Uterus (tissue), 4 donors: ENCODE measurements around the gene CSF1. TPM values are rescaled to one million over a fixed set of nuclear protein-coding genes. Genes with fewer than 3 reads are reported as not detected.

Experiments used
- DNase-seq, 2 donors: peaks; one replicate each; pipeline ENCODE4 v3.0.0-alpha.2; 2019 to 2020
- H3K27ac ChIP-seq, 2 donors: fragments of 200-600 bp; sonication (generic); 1 replicate in 1 of 2; 2 replicates in 1 of 2; pipeline ENCODE4 v1.5.1; 2016 to 2018
- H3K27me3 ChIP-seq, 2 donors: fragments of 200-600 bp; sonication (generic); one replicate each; pipeline ENCODE4 v1.5.1; 2018 to 2019; ENCODE audit warnings: control low read depth in 1 of 2
- H3K36me3 ChIP-seq, 2 donors: fragments of 200-600 bp; sonication (generic); one replicate each; pipeline ENCODE4 v1.5.1; 2019; ENCODE audit warnings: control low read depth in 1 of 2
- H3K4me1 ChIP-seq, 2 donors: fragments of 200-600 bp; sonication (generic); one replicate each; pipeline ENCODE4 v1.5.1; 2018 to 2019; ENCODE audit warnings: control low read depth in 1 of 2
- H3K4me3 ChIP-seq, 2 donors: fragments of 200-600 bp; sonication (generic); 1 replicate in 1 of 2; 2 replicates in 1 of 2; pipeline ENCODE4 v1.5.1; 2018 to 2019; ENCODE audit warnings: mild to moderate bottlenecking in 1 of 2
- H3K9me3 ChIP-seq, 2 donors: fragments of 200-600 bp; sonication (generic); one replicate each; pipeline ENCODE4 v1.5.1; 2019; ENCODE audit warnings: control low read depth in 1 of 2
- POLR2A ChIP-seq, 2 donors: fragments of 450-650 bp; IDR thresholded peaks; one replicate each; pipeline ENCODE4 v1.6.1; 2016; ENCODE audit warnings: antibody characterized with exemption in 2 of 2, mild to moderate bottlenecking in 1 of 2, moderate library complexity in 1 of 2
- intact Hi-C: fragments of 100-400 bp; cut with DNase I; formaldehyde crosslinking; loops from one replicate; pipeline ENCODE4 v1.15.1; 2023; ENCODE audit warnings: low total_unique reads
- total RNA-seq, 4 donors: library from RNA; depleted of rRNA in 3 of 4; stranded (reverse); fragments of >200 nt in 3 of 4; gene quantifications; one replicate each; pipeline versions ENCODE4 v1.1.0 to v1.2.4, GENCODE V29; 2014 to 2023
- TF ChIP-seq, protein P1 (sequence below), 4 experiments: fragments of 200-600 bp in 2 of 4; fragments of 450-650 bp in 2 of 4; sonication (generic) in 2 of 4; IDR thresholded peaks; one replicate each; pipeline ENCODE4 v1.5.1; 2016 to 2019; ENCODE audit warnings: antibody characterized with exemption in 4 of 4, mild to moderate bottlenecking in 2 of 4, moderate library complexity in 1 of 4
- donor health status: DM: yes; HTN: yes; CAD: no.

The CSF1 gene
- total RNA-seq, 4 donors from 2014 or later, result 19.8 to 48.2 (median 34.2) TPM

- H3K4me1 ChIP-seq, result peaks cover 4 to 18% of the 10 kb centered on the region in 2 donors
- no peak for DNase-seq
- no peaks in the 10 kb centered on the region for H3K9me3 ChIP-seq
- intact Hi-C loops, result no loop called here
- TF ChIP-seq, protein P1, sequence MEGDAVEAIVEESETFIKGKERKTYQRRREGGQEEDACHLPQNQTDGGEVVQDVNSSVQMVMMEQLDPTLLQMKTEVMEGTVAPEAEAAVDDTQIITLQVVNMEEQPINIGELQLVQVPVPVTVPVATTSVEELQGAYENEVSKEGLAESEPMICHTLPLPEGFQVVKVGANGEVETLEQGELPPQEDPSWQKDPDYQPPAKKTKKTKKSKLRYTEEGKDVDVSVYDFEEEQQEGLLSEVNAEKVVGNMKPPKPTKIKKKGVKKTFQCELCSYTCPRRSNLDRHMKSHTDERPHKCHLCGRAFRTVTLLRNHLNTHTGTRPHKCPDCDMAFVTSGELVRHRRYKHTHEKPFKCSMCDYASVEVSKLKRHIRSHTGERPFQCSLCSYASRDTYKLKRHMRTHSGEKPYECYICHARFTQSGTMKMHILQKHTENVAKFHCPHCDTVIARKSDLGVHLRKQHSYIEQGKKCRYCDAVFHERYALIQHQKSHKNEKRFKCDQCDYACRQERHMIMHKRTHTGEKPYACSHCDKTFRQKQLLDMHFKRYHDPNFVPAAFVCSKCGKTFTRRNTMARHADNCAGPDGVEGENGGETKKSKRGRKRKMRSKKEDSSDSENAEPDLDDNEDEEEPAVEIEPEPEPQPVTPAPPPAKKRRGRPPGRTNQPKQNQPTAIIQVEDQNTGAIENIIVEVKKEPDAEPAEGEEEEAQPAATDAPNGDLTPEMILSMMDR (IDR thresholded peaks at IDR 0.05), result no peak
- TF ChIP-seq POLR2A (IDR thresholded peaks at IDR 0.05), result no peak
- H3K36me3 ChIP-seq, result no peaks in the 10 kb centered on the region
- no peaks in the 10 kb centered on the region for H3K27me3 ChIP-seq
- no peak overlapping the region for H3K4me3 ChIP-seq
- H3K27ac ChIP-seq, result peak overlapping the region; percentile 84 to 88
Observed at GRCh38 chr1:109929588-109930251, 19.1 kb downstream of the CSF1 start.

DNA sequence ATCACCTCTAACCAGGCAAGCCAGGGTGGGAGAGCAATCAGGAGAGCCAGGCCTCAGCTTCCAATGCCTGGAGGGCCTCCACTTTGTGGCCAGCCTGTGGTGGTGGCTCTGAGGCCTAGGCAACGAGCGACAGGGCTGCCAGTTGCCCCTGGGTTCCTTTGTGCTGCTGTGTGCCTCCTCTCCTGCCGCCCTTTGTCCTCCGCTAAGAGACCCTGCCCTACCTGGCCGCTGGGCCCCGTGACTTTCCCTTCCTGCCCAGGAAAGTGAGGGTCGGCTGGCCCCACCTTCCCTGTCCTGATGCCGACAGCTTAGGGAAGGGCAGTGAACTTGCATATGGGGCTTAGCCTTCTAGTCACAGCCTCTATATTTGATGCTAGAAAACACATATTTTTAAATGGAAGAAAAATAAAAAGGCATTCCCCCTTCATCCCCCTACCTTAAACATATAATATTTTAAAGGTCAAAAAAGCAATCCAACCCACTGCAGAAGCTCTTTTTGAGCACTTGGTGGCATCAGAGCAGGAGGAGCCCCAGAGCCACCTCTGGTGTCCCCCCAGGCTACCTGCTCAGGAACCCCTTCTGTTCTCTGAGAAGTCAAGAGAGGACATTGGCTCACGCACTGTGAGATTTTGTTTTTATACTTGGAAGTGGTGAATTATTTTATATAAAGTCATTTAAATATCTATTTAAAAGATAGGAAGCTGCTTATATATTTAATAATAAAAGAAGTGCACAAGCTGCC is 19.8 kb downstream of the CSF1 start:
- no peak for DNase-seq
- H3K4me1 ChIP-seq, result peaks cover 4 to 18% of the 10 kb centered on the region in 2 donors
- intact Hi-C loops, result no loop called here

GRCh38 chr1:109931189-109931731 is 20.6 kb downstream of the CSF1 start:
- intact Hi-C loops, result no loop called here
- H3K36me3 ChIP-seq, result no peaks in the 10 kb centered on the region
- no peaks in the 10 kb centered on the region for H3K27me3 ChIP-seq
- H3K27ac ChIP-seq, result peak overlapping the region; percentile 84 to 88
- peak; percentile 77 to 78 for DNase-seq
- peaks cover 4 to 18% of the 10 kb centered on the region in 2 donors for H3K4me1 ChIP-seq
- H3K9me3 ChIP-seq, result no peaks in the 10 kb centered on the region
- H3K4me3 ChIP-seq, result no peak overlapping the region
- TF ChIP-seq, protein P1 (IDR thresholded peaks at IDR 0.05), result no peak
- no peak for TF ChIP-seq POLR2A (IDR thresholded peaks at IDR 0.05)

More for the DNA sequence above, 19.8 kb downstream of the CSF1 start:
- no peaks in the 10 kb centered on the region for H3K9me3 ChIP-seq
- no peaks in the 10 kb centered on the region for H3K36me3 ChIP-seq
- H3K27me3 ChIP-seq, result no peaks in the 10 kb centered on the region
- H3K27ac ChIP-seq, result peak overlapping the region; percentile 84 to 88
- H3K4me3 ChIP-seq, result no peak overlapping the region
- TF ChIP-seq, protein P1 (IDR thresholded peaks at IDR 0.05), result no peak
- no peak for TF ChIP-seq POLR2A (IDR thresholded peaks at IDR 0.05)

GRCh38 chr1:109931911-109932636 is 21.4 kb downstream of the CSF1 start:
- TF ChIP-seq, protein P1 (IDR thresholded peaks at IDR 0.05), result no peak
- no peak for TF ChIP-seq POLR2A (IDR thresholded peaks at IDR 0.05)
- Histone ChIP-seq H3K9me3 (peaks cover 0 to 4% of the 10 kb centered on the region in 2 donors), H3K27me3 (no peaks in the 10 kb centered on the region), H3K36me3 (no peaks in the 10 kb centered on the region), H3K4me3 (no peak overlapping the region), H3K4me1 (peaks cover 4 to 18% of the 10 kb centered on the region in 2 donors), H3K27ac (peak overlapping the region in 1 of 2 donors; percentile 88)
- intact Hi-C loops, result no loop called here
- no peak for DNase-seq
